Spleen (tissue), 11 donors: ENCODE measurements around the gene EXT2. TPM values are rescaled to one million over a fixed set of nuclear protein-coding genes. Genes with fewer than 3 reads are reported as not detected.

Source experiments
- DNase-seq: peaks from one replicate; pipeline ENCODE4 v3.0.0-alpha.2; 2020
- H3K27ac ChIP-seq, 8 donors: fragments of 200-600 bp; sonication (generic) in 7 of 8; 1 replicate in 4 of 8; 2 replicates in 4 of 8; pipeline versions ENCODE4 v1.5.0 to v1.8.0; 2016 to 2021; ENCODE audit warnings: inconsistent platforms in 4 of 8, mild to moderate bottlenecking in 4 of 8, moderate library complexity in 1 of 8
- H3K27me3 ChIP-seq, 7 donors: fragments of 200-600 bp; sonication (generic) in 6 of 7; replicated peaks in 1 of 7; 1 replicate in 4 of 7; 2 replicates in 3 of 7; pipeline versions ENCODE4 v1.5.0 to v1.8.0; 2016 to 2021; ENCODE audit warnings: inconsistent platforms in 3 of 7, mild to moderate bottlenecking in 1 of 7
- H3K36me3 ChIP-seq, 6 donors: fragments of 200-600 bp; sonication (generic) in 5 of 6; 1 replicate in 4 of 6; 2 replicates in 2 of 6; pipeline versions ENCODE4 v1.5.0 to v1.8.0; 2016 to 2021; ENCODE audit warnings: inconsistent platforms in 2 of 6
- H3K4me1 ChIP-seq, 6 donors: fragments of 200-600 bp; sonication (generic) in 5 of 6; 1 replicate in 3 of 6; 2 replicates in 3 of 6; pipeline versions ENCODE4 v1.5.0 to v1.8.0; 2016 to 2021; ENCODE audit warnings: inconsistent platforms in 3 of 6
- H3K4me3 ChIP-seq, 8 donors: fragments of 200-600 bp; sonication (generic) in 7 of 8; 1 replicate in 4 of 8; 2 replicates in 4 of 8; pipeline versions ENCODE4 v1.5.0 to v1.8.0; 2016 to 2021; ENCODE audit warnings: inconsistent platforms in 4 of 8, mild to moderate bottlenecking in 4 of 8, moderate library complexity in 2 of 8
- H3K9me3 ChIP-seq, 8 donors: fragments of 200-600 bp; sonication (generic) in 7 of 8; 1 replicate in 4 of 8; 2 replicates in 4 of 8; pipeline versions ENCODE4 v1.5.0 to v1.8.0; 2016 to 2021; ENCODE audit warnings: inconsistent platforms in 4 of 8
- POLR2A ChIP-seq, 3 donors: fragments of 450-650 bp; IDR thresholded peaks; one replicate each; pipeline ENCODE4 v1.5.1; 2017; ENCODE audit warnings: antibody characterized with exemption in 3 of 3, mild to moderate bottlenecking in 1 of 3
- POLR2AphosphoS5 ChIP-seq, 3 donors: sonication (generic); formaldehyde crosslinking; IDR thresholded peaks; one replicate each; pipeline ENCODE4 v1.5.1; 2017; ENCODE audit warnings: antibody characterized with exemption in 3 of 3
- WGBS, 5 donors: extraction: QIAGEN DNeasy Blood & Tissue Kit in 3 of 5; methylation state at CpG; one replicate each; pipeline versions ENCODE4 v1.1.5 to v1.1.7; 2013 to 2018; 5-methylcytosine and 5-hydroxymethylcytosine counted together
- intact Hi-C: fragments of 100-400 bp; cut with DNase I; formaldehyde crosslinking; loops from one replicate; pipeline ENCODE4 v1.15.0; 2023; ENCODE audit warnings: low total_unique reads
- polyA plus RNA-seq, 3 donors: library from polyadenylated mRNA; stranded (reverse); fragments of 200-250 nt; gene quantifications; one replicate each; pipeline ENCODE4 v1.2.1, GENCODE V29; 2013
- total RNA-seq, 7 donors: library from RNA; depleted of rRNA in 3 of 7; stranded (reverse); fragments of >200 nt in 3 of 7; fragmentation: NEBNext Ultra II Directional in 4 of 7; extraction: Animal tissue kit (Norgen Biotek cat#: 25700) in 4 of 7; gene quantifications; one replicate each; pipeline versions ENCODE4 v1.1.0 to v1.2.1, GENCODE V29; 2016 to 2021
- TF ChIP-seq, protein P1 (sequence below), 11 experiments: fragments of 200-600 bp in 7 of 11; fragments of 450-650 bp in 4 of 11; sonication (generic) in 4 of 11; IDR thresholded peaks in 8 of 11; conservative IDR thresholded peaks in 3 of 11; 1 replicate in 7 of 11; 2 replicates in 4 of 11; pipeline versions ENCODE4 v1.4.0 to v1.8.0; 2016 to 2021; ENCODE audit warnings: antibody characterized with exemption in 11 of 11, inconsistent platforms in 4 of 11, mild to moderate bottlenecking in 1 of 11
- donor health status: healthy with polysubstance abuse.
- donor health status: DM: no; HTN: no; CAD: no; lungs with moderate emphysema.
- donor health status: DM: no; HTN: no; CAD: no.
- donor health status: Bipolar disorder and iron deficiency.
- donor health status: healthy.
- donor health status: DM: no; HTN: no; CAD: no.
- donor health status: DM: yes; HTN: yes; CAD: no.

EXT2 gene
- total and polyA plus RNA-seq, 10 donors, result 10.0 to 60.1 (median 41.3) TPM

DNA sequence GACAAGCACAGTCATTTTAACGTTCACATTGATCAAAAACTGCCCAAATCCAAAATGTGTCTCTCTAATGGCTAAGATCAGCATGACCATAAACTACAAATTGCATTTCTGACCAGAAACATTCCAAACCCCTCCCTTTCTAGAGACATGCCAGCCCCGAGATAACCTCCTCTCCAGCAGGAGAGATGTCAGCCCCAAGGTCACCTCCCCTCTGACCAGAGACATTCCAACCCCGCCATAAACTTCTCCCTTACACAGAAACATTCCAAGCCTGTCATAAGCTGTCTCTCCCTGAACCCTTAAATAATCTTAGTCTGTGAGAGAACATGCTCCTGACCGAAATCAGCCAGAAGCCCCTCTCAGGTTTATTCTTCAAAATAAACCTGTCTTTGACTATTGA, 6.6 kb upstream of the EXT2 start:
- H3K4me1 ChIP-seq, result peaks cover 0 to under 1% (median 0%) of the 10 kb centered on the region in 6 donors
- no peak overlapping the region for H3K27ac ChIP-seq
- no peak for DNase-seq
- peaks cover 0 to 18% (median 6%) of the 10 kb centered on the region in 6 donors for H3K36me3 ChIP-seq
- peaks cover 0 to 13% (median 7%) of the 10 kb centered on the region in 8 donors for H3K9me3 ChIP-seq
- no peak for TF ChIP-seq POLR2AphosphoS5 (IDR thresholded peaks at IDR 0.05)
- TF ChIP-seq POLR2A (IDR thresholded peaks at IDR 0.05), result no peak
- TF ChIP-seq, protein P1, sequence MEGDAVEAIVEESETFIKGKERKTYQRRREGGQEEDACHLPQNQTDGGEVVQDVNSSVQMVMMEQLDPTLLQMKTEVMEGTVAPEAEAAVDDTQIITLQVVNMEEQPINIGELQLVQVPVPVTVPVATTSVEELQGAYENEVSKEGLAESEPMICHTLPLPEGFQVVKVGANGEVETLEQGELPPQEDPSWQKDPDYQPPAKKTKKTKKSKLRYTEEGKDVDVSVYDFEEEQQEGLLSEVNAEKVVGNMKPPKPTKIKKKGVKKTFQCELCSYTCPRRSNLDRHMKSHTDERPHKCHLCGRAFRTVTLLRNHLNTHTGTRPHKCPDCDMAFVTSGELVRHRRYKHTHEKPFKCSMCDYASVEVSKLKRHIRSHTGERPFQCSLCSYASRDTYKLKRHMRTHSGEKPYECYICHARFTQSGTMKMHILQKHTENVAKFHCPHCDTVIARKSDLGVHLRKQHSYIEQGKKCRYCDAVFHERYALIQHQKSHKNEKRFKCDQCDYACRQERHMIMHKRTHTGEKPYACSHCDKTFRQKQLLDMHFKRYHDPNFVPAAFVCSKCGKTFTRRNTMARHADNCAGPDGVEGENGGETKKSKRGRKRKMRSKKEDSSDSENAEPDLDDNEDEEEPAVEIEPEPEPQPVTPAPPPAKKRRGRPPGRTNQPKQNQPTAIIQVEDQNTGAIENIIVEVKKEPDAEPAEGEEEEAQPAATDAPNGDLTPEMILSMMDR (IDR thresholded peaks at IDR 0.05 in 8 of 11, conservative IDR thresholded peaks at IDR 0.05 in 3 of 11), result no peak
- no peak overlapping the region for H3K4me3 ChIP-seq
- intact Hi-C loops, result no loop called here
- H3K27me3 ChIP-seq, result no peaks in the 10 kb centered on the region
- WGBS, 5 donors, result 84 to 91% (median 90%) methylated on average over 4 of the region's 4 CpGs

DNA sequence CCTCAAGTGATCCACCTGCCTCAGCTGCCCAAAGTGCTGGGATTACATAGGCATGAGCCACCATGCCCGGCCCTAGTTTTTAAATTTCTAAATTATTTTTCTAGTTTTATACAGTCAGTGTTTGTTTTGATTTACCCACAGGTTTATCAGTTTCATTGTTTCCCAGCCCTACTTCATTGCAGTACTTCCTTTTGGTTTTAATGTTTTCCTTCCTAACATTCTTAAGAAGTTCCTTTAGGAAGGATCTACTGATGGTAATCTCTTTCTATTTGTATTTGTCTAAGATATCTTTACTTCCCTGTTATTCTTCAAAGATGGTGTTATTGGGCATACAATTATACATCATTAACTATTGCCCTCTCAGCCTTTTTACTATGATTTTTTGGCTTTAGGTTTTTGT, 4.9 kb upstream of the EXT2 start:
- H3K36me3 ChIP-seq, result peaks cover 0 to 7% (median 2%) of the 10 kb centered on the region in 6 donors
- intact Hi-C loops, result no loop called here
- peaks cover 6 to 17% (median 15%) of the 10 kb centered on the region in 6 donors for H3K4me1 ChIP-seq
- no peak for DNase-seq
- H3K9me3 ChIP-seq, result peaks cover 0 to 2% (median 0%) of the 10 kb centered on the region in 8 donors
- 64 to 86% (median 74%) methylated on average over 1 of the region's 1 CpG for WGBS, 5 donors
- H3K4me3 ChIP-seq, result no peak overlapping the region
- H3K27me3 ChIP-seq, result no peaks in the 10 kb centered on the region
- TF ChIP-seq POLR2A (IDR thresholded peaks at IDR 0.05), result no peak
- TF ChIP-seq, protein P1 (IDR thresholded peaks at IDR 0.05 in 8 of 11, conservative IDR thresholded peaks at IDR 0.05 in 3 of 11), result no peak
- no peak for TF ChIP-seq POLR2AphosphoS5 (IDR thresholded peaks at IDR 0.05)
- H3K27ac ChIP-seq, result no peak overlapping the region

DNA sequence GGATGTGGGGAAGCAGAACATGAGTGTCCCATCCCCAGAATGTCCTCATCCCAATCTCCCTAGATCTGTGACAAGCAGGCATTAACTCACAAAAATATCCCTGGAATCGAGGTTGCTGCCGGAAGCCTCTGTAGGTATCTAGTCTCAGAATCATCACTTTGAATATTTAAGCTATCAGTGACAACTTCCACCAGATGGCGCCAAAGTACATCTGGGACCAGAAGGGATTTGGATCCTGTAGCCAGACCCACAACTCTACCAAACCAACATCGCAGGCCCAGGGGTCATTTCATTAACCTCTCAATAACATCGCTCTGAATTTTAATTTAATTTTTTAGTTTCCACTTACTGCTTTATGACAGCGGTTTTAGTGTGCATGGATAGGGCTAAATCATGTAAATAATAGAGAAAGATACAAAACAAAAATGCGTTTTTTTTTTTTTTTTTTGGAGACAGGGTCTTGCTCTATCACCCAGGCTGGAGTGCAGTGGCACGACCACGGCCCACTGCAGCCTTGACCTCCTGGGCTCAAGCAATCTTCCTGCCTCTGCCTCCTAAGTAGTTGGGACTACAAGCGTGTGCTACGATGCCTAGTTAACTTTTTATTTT, 1.1 kb upstream of the EXT2 start:
- Histone ChIP-seq H3K9me3 (no peaks in the 10 kb centered on the region), H3K4me3 (no peak overlapping the region), H3K4me1 (peaks cover 6 to 40% (median 28%) of the 10 kb centered on the region in 6 donors), H3K27ac (no peak overlapping the region), H3K36me3 (peaks cover 0 to 6% (median 0%) of the 10 kb centered on the region in 6 donors), H3K27me3 (no peaks in the 10 kb centered on the region)
- 27 to 31% (median 27%) methylated on average over 11 of the region's 11 CpGs for WGBS, 5 donors
- intact Hi-C loops, result no loop called here
- peak; percentile 85 for DNase-seq
- no peak for TF ChIP-seq POLR2AphosphoS5 (IDR thresholded peaks at IDR 0.05)
- TF ChIP-seq, protein P1 (IDR thresholded peaks at IDR 0.05 in 8 of 11, conservative IDR thresholded peaks at IDR 0.05 in 3 of 11), result peak; percentile 19 to 78 (median 65)

DNA sequence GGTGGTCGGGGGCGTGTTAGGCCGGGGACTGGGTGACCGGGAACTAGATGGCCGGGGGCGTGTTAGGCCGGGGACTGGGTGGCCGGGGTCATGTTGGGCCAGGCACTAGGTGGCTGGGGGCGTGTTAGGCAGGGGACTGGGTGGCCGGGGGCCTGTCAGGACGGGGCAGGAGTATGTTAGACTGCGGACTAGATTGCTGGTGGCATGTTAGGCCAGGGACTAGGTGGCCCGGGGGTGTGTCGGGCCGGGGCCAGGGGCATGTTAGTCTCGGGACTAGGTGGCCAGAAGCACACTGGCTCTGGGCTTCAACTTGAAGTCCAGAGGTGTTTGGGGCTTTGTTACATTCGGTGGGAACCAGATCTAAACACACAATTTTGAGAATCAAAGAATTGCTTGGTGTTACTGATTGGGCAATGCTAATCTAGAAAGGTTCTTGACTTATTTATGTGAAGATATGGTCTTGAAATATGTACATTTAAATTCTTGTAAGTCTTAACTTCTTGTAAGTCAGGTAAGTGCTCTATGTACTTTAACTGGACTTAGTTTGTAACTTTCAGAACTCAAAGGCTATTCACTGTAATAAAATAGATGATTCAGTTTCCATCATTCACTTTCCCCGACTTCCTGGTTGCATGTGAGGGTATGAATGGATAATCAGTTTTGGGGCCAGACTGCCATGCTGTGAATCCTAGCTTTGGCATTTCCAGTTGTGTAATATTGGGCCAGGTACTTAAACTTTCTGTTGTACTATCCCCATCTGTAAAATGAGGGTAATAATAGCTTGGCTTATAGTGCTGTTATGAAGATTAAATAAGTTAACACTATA, 1.1 kb downstream of the EXT2 start:
- Histone ChIP-seq H3K36me3 (peaks cover 0 to 17% (median 0%) of the 10 kb centered on the region in 6 donors), H3K27me3 (no peaks in the 10 kb centered on the region), H3K27ac (peak overlapping the region in 1 of 8 donors; percentile 81), H3K4me1 (peaks cover 6 to 40% (median 28%) of the 10 kb centered on the region in 6 donors), H3K4me3 (peak overlapping the region; percentile 61 to 97 (median 85)), H3K9me3 (no peaks in the 10 kb centered on the region)
- 15 to 27% (median 18%) methylated on average over 16 to 18 of the region's 18 CpGs for WGBS, 5 donors
- peak; percentile 84 for DNase-seq
- intact Hi-C loops, result no loop called here
- TF ChIP-seq, protein P1 (IDR thresholded peaks at IDR 0.05 in 8 of 11, conservative IDR thresholded peaks at IDR 0.05 in 3 of 11), result no peak
- no peak for TF ChIP-seq POLR2A (IDR thresholded peaks at IDR 0.05)
- no peak for TF ChIP-seq POLR2AphosphoS5 (IDR thresholded peaks at IDR 0.05)
